ENCODE measurements around the gene CHDH.

CHDH gene

GRCh38 chr3:53836084-53836872, 9.9 kb downstream of the CHDH start:
- TF ChIP-seq TCF12 (IDR thresholded peaks at IDR 0.05; ENCODE audit: low read depth) (no peak), TEAD4 (IDR thresholded peaks at IDR 0.05) (no peak), REST (IDR thresholded peaks at IDR 0.05; ENCODE audit: low read depth) (no peak), CREB1 (IDR thresholded peaks at IDR 0.05; ENCODE audit: low read depth) (no peak), YY1 (IDR thresholded peaks at IDR 0.05; ENCODE audit: low read depth) (no peak), EGR1 (IDR thresholded peaks at IDR 0.05) (no peak), FOXM1 (IDR thresholded peaks at IDR 0.05; ENCODE audit: borderline replicate concordance, low read depth) (no peak), RAD21 (IDR thresholded peaks at IDR 0.05; ENCODE audit: low read depth) (no peak)

GRCh38 chr3:53835257-53835656, 11.0 kb downstream of the CHDH start:
- TF ChIP-seq MAX (IDR thresholded peaks at IDR 0.05) (no peak), CREB1 (IDR thresholded peaks at IDR 0.05; ENCODE audit: low read depth) (no peak), RAD21 (IDR thresholded peaks at IDR 0.05; ENCODE audit: low read depth) (no peak), YY1 (IDR thresholded peaks at IDR 0.05; ENCODE audit: low read depth) (no peak), NFIC (IDR thresholded peaks at IDR 0.05) (no peak), CEBPB (IDR thresholded peaks at IDR 0.05) (no peak), EGR1 (IDR thresholded peaks at IDR 0.05) (no peak), EP300 (IDR thresholded peaks at IDR 0.05; ENCODE audit: borderline replicate concordance) (no peak), FOXM1 (IDR thresholded peaks at IDR 0.05; ENCODE audit: borderline replicate concordance, low read depth) (no peak), REST (IDR thresholded peaks at IDR 0.05; ENCODE audit: low read depth) (no peak), TAF1 (IDR thresholded peaks at IDR 0.05; ENCODE audit: low read depth) (no peak), TCF12 (IDR thresholded peaks at IDR 0.05; ENCODE audit: low read depth) (no peak), USF1 (IDR thresholded peaks at IDR 0.05) (no peak), ZBTB7A (IDR thresholded peaks at IDR 0.05; ENCODE audit: low read depth) (no peak), TEAD4 (IDR thresholded peaks at IDR 0.05) (no peak)

GRCh38 chr3:53834429-53835095, 11.7 kb downstream of the CHDH start:
- TF ChIP-seq MAX (IDR thresholded peaks at IDR 0.05) (no peak), CEBPB (IDR thresholded peaks at IDR 0.05) (no peak), TAF1 (IDR thresholded peaks at IDR 0.05; ENCODE audit: low read depth) (no peak), FOXM1 (IDR thresholded peaks at IDR 0.05; ENCODE audit: borderline replicate concordance, low read depth) (no peak), TCF12 (IDR thresholded peaks at IDR 0.05; ENCODE audit: low read depth) (no peak), NFIC (IDR thresholded peaks at IDR 0.05) (no peak), REST (IDR thresholded peaks at IDR 0.05; ENCODE audit: low read depth) (no peak), USF1 (IDR thresholded peaks at IDR 0.05) (no peak), EGR1 (IDR thresholded peaks at IDR 0.05) (no peak), CREB1 (IDR thresholded peaks at IDR 0.05; ENCODE audit: low read depth) (no peak), ZBTB7A (IDR thresholded peaks at IDR 0.05; ENCODE audit: low read depth) (no peak)

GRCh38 chr3:53833700-53834099, 12.5 kb downstream of the CHDH start:
- no peak for TF ChIP-seq USF1 (IDR thresholded peaks at IDR 0.05)
- TF ChIP-seq RAD21 (IDR thresholded peaks at IDR 0.05; ENCODE audit: low read depth) = no peak
- TF ChIP-seq EP300 (IDR thresholded peaks at IDR 0.05; ENCODE audit: borderline replicate concordance) = no peak
- no peak for TF ChIP-seq EGR1 (IDR thresholded peaks at IDR 0.05)
